Measurements from ENCODE around the gene TNRC6A.
"Not testable (repeated sequence)": the region's sequence is repeated elsewhere in the genome, so short reads cannot be mapped to it uniquely, and the experiment has no call there.

TNRC6A gene

DNA sequence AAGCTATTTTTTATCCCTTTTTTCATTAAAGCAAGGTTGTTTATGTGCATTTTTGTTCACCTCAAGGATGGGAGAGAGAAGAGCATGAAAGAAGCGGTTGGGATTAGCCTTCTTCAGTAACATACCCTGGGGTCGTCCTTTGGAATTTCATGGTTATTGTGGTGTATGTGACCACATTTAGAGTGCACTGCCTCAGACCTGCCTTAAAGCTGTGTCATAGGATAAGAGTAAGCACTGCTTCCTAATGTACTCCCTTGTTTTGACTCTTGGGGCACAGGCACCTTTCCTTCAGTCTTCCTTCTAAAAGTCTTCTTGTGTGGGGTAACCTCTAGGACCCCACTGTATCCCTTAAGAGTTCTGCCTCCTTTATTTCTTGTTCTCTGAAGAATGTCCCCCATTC is 28.9 kb downstream of the TNRC6A start:
- no peak for DNase-seq (ENCODE audit: low read depth)

DNA sequence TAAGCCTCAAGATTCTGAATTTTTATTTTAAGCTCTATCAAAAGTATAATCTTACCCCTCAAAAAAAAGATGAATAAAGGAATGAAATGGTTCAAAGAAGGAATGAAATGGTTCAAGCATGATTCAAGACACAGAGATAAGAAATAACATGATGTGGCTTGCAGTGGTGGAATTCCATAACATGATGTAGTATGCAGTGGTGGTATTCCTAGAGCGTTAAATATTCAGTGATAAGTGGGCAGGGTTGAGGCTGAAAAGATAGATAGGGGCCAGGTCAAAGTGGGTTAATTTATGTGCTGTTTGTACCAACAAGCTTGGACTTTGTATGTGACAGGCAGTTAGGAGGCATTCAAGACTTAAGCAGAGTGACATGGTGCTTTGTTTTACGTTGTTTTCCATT is 29.6 kb downstream of the TNRC6A start:
- DNase-seq (ENCODE audit: low read depth) = no peak

- no peak for DNase-seq (ENCODE audit: low read depth)
Measured at GRCh38 chr16:24761526-24761925, 32.1 kb downstream of the TNRC6A start.

GRCh38 chr16:24764916-24765315 is 35.5 kb downstream of the TNRC6A start:
- no peak for DNase-seq (ENCODE audit: low read depth)

- DNase-seq (ENCODE audit: low read depth) = no peak
Measured at GRCh38 chr16:24766057-24766456, 36.6 kb downstream of the TNRC6A start.

- peak; percentile 35 for DNase-seq (ENCODE audit: low read depth)
Measured at GRCh38 chr16:24769806-24770205, 40.4 kb downstream of the TNRC6A start.

DNA sequence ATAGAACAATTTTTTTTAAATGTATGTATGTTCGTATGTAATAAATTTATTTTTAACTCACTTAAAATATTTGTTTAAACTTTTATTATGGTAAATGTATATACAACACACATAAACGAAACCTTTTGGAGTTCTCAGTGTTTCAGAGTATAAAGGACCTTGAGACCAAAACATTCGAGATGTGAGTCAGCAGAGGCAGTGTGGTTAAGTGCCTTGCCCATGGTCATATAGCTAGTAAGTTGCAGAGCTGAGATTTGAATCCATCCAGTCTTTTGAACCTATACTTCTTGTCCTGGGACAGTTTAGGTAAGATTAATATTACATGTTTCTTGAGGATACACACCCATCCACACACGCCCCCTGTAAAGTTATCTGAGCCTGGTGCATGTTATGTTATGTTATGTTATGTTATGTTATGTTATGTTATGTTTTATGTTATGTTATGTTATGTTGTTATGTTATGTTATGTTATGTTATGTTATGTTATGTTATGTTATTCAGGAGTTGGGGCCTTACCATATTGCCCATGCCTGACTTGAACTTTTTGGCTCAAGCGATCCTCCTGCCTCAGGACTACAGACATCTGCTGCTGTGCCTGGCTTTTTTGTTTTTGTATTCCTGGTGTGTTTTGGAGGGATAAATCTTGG is 41.8 kb downstream of the TNRC6A start:
- peak; percentile 34 for DNase-seq (ENCODE audit: low read depth)

GRCh38 chr16:24771779-24772157 is 42.3 kb downstream of the TNRC6A start:
- no peak for DNase-seq (ENCODE audit: low read depth)

GRCh38 chr16:24773771-24774427 is 44.4 kb downstream of the TNRC6A start:
- DNase-seq (ENCODE audit: low read depth) = no peak

- no peak for DNase-seq (ENCODE audit: low read depth)
Measured at GRCh38 chr16:24774510-24774909, 45.1 kb downstream of the TNRC6A start.

GRCh38 chr16:24775455-24775854 is 46.0 kb downstream of the TNRC6A start:
- DNase-seq (ENCODE audit: low read depth) = no peak

GRCh38 chr16:24776501-24777220 is 47.2 kb downstream of the TNRC6A start:
- no peak for DNase-seq (ENCODE audit: low read depth)

- DNase-seq (ENCODE audit: low read depth) = no peak
Measured at GRCh38 chr16:24778671-24779070, 49.2 kb downstream of the TNRC6A start.

- DNase-seq (ENCODE audit: low read depth) = no peak
Measured at GRCh38 chr16:24781256-24781655, 51.8 kb downstream of the TNRC6A start.

- DNase-seq (ENCODE audit: low read depth) = no peak
Measured at GRCh38 chr16:24784121-24784520, 54.7 kb downstream of the TNRC6A start.

DNA sequence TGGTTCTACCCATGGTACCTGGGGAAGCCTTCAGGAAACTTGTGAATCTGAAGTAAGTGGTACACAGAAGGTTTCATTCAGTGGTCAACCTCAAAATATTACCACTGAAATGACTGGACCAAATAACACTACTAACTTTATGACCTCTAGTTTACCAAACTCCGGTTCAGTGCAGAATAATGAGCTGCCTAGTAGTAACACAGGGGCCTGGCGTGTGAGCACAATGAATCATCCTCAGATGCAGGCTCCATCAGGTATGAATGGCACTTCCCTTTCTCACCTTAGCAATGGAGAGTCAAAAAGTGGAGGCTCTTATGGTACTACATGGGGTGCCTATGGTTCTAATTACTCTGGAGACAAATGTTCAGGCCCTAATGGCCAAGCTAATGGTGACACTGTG is 60.4 kb downstream of the TNRC6A start:
- DNase-seq (ENCODE audit: low read depth) = no peak

- no peak for DNase-seq (ENCODE audit: low read depth)
Measured at GRCh38 chr16:24800586-24800985, 71.1 kb downstream of the TNRC6A start.

DNA sequence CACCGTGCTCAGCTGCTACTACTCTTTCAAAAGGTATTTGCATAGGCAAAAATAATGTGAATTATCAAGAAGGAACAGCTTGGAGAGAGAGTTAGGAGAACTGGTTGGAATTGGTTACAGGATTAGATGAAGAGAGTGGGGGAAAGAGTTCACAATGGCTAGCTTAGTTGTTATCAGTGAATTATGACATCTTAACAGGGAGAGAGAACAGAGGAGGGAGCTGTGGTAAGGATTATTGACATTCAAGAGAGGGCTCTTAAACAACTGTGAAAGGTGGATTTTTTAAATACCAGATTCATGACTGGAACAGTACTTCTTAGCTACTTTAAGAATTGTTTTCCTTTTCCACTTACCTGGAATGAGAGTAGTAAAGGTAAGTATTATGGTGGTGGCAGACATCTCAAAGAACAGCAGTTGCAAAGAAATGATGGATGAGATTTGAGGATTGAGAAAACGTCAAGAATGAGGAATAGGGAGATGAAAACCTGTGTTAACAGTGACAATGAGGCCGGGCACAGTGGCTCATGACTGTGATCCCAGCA is 72.4 kb downstream of the TNRC6A start:
- DNase-seq (ENCODE audit: low read depth) = no peak

GRCh38 chr16:24805484-24805883 is 76.0 kb downstream of the TNRC6A start:
- DNase-seq (ENCODE audit: low read depth) = no peak

- no peak for DNase-seq (ENCODE audit: low read depth)
Measured at GRCh38 chr16:24807301-24807700, 77.8 kb downstream of the TNRC6A start.

DNA sequence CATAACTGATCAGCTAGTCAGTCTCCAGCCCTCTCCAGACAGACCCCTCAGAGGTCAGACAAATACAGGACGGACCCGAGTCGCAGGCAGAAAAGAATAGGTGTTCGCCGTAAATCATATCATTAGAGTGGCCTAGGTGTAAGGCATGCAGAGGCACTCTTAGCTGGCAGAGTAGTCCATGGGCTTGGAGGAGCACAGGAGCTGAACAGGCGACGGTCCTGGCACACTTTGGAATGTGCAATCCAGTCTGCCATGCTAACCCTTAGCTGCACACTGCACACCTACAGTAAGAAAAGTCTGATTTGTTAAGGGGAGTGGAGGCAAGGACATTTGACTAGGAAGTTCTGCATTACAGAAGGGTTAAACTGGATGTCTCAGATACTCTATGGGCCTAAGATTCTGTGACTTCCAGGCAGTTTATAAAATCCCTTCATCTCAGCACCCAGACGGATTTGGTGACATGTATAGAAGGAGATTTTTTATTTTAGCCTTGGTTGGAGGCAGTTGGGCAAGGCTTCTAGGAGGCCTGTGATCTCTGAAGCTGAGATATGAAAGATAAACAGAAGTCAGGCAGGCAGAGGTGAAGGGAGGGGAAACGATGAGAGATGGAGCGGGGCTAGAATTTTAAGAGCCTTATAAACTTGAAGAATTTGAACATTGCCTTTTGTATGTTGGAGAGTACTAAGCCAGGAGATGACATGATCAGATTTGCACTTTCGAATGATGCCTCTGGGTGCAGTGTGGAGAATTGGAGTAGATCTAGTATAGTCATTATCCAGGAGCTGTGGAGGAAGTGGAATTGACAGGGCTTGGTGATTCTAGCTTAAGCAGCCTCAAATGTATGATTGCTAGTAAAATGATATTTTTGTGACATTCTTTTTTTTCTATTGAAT is 81.7 kb downstream of the TNRC6A start:
- DNase-seq (ENCODE audit: low read depth) = no peak

DNA sequence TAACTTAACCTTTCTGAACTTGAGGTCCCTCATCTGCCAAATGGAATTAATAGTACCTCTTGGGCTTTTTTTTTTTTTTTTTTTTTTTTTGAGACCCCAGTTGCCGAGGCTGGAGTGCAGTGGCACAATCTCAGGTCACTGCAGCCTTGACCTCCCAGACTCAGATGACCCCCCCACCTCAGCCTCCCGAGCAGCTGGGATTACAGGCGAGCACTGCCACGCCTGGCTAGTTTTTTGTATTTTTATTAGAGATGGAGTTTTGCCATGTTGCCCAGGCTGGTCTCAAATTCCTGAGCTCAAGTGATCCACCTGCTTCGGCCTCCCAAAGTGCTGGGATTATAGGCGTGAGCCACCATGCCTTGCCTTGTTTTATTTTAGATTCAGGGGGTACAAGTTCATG is 83.4 kb downstream of the TNRC6A start:
- not testable (repeated sequence) for DNase-seq (ENCODE audit: low read depth)

Data from non-pigmented ciliary epithelial cell (primary cell).